ENCODE results near the gene ZNF536.

The ZNF536 gene

DNA sequence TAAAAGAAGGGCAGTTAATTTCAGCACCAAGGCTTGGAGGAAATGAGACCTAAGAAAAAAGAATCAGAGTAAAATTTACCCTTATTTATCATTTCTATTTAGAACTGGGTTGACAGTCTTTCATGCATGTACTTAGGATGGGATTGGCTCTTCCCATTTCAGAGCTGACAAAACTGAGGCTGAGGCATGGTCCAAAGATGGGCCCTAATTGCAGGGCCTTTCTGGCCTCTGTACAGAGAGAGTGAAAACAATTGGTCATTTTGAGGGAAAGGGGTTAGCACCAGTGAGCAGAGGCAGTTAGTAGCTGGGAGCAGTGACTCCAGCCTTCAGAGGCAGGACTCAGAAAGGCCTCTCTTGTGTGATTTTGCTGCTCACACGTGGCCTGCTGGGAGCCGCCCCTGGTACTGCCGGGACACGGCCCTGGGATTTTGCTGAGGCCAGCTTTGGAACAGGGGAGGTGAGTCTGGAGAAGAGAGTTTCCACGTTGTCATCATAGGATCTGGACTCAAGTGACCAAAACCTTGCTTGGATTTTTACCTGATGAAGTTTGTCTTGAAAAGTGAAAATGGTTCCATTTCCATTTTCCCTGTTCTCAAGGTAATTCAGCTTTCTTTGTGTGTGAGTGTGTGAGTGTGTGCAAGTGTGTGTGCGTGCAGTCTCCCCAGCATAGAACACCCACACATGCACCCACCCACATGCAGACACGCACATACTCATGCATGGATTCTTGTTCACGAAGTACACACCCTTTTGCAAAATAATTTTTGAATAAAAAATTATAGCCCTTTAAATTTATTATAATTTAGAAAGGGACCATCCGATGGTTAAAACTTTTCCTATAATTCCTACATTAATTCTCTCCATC is at the start of gene ZNF536:
ZNF536 (plus strand) TSS at position 425 of the 865 bp plus-strand sequence. CDS start 71,179 bp downstream, outside the sequence.
- TF ChIP-seq GATA3 (IDR thresholded peaks at IDR 0.05; ENCODE audit: low read depth, low read length) (no peak), GATA2 (IDR thresholded peaks at IDR 0.05; ENCODE audit: low read depth, low read length) (no peak)

DNA sequence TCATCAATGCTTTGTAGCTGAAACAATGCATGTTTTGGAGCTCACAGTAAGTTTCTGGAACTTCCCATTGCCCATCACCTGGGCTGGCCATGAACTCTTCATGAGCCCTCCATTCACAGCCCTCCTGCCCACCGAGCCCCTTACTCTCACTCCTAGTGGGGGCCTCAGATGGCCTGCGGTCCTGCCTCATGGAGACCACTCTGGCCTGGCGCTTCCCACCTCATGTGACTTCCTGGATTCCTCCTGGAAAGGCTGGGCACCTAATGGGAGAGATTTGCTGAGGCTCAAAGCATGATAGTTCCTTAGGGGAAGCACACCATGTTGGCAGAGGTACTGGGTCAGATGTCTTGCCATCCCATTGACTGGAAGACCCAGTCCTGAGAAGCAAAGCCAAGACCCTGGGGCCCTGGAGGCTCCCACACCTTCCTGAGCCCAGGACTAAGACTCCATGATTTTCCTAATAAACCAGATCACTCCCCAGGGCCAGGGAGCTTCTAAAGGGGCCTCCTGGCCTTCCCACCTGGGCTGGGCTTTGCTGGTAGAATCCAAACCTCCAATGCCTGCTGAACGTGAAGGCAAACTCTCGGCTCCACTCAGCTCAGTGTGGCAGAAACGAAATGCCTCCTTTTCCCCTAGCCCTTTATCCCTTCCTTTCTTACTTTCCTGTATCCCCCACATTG is 49.4 kb upstream of the ZNF536 start:
- TF ChIP-seq GATA2 (IDR thresholded peaks at IDR 0.05; ENCODE audit: low read depth, low read length), result no peak

DNA sequence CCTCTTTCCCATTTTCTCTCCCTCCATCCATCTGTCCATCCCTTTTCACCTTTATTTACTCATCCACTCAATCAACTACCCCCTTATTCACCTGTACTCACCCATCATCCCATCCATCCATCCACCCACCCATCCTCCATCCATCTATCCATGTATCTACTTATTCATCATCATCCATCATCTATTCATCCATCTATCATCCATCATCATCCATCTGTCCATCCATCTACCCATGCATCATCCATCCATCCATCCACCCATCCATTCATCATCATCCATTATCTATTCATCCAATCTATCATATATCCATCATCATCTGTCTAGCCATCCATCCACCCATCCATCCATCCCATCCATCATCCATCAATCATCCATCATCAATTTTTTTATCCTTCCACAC is 48.3 kb upstream of the ZNF536 start:
- TF ChIP-seq GATA2 (IDR thresholded peaks at IDR 0.05; ENCODE audit: low read depth, low read length) (no peak), GATA3 (IDR thresholded peaks at IDR 0.05; ENCODE audit: low read depth, low read length) (no peak)

DNA sequence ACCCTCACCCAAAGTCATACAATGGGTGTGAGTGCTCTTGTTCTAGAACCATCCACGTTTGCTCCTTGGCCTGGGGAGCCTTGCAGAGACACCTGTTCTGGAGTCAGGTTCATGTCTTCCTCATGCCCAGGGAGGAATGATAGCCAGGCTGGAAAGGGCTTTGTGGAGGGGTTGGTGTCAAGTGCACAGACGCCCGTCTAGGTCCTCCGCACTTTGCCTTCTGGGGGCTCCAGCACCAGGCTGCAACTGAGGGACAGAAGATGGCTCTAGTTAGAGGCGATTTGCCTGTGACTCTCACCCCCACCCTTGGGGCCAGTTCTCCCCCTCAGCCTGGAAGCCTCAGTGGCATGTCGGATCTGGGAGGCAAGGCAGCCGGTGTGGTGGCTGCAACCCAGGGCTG is 47.2 kb upstream of the ZNF536 start:
- TF ChIP-seq GATA3 (IDR thresholded peaks at IDR 0.05; ENCODE audit: low read depth, low read length) (no peak), GATA2 (IDR thresholded peaks at IDR 0.05; ENCODE audit: low read depth, low read length) (no peak)

DNA sequence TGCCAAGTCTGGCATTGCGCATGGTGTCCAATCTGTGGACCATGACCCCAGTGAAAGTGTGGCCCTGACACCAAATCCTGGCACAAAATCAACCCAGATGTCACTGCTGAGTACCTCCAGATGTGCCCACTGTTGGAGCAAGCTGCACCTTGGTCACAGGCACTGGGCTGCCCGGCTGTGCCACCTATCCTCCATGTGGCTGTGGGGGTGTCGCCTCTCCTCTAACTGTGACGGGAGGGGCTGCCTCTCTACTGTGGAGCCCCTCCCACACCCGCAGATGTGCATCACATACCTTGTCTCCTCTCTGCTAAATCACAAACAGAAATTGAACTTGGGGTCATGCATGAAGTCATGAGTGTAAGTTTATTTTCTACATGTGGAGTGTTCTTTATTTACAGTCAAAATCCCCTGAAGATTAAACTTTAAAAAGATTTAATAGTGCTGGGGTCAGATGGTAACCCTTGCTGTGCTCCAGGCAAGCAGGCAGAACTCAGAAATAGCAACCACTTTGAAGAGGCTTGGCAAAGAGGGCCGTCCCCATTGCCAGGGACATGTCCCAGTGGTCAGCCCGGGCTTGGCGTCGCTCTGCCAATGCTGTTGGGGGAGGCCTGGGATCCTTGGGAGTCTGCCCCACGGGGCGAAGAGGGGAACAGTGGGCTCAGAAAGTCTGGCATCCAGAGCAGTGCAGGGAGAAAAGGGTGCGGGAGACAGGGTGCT is 46.4 kb upstream of the ZNF536 start:
- TF ChIP-seq GATA3 (IDR thresholded peaks at IDR 0.05; ENCODE audit: low read depth, low read length) (no peak), GATA2 (IDR thresholded peaks at IDR 0.05; ENCODE audit: low read depth, low read length) (no peak)

DNA sequence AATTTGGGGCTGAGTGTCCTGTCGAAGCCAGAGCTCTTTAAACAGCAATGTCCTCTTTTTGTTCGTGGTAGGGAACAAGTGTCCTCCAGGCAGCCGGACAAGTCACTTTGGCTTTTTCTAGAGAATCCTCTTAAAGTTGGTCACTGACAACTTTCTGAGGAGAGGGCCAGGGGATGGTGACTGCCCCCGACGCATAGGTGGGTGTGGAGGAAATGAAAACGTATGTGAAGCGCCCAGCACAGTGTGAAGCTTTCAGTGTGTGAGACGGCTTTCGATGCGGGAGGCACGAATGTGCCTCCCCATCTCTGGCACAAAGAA is 45.8 kb upstream of the ZNF536 start:
- TF ChIP-seq GATA3 (IDR thresholded peaks at IDR 0.05; ENCODE audit: low read depth, low read length), result no peak
- TF ChIP-seq GATA2 (IDR thresholded peaks at IDR 0.05; ENCODE audit: low read depth, low read length), result no peak

DNA sequence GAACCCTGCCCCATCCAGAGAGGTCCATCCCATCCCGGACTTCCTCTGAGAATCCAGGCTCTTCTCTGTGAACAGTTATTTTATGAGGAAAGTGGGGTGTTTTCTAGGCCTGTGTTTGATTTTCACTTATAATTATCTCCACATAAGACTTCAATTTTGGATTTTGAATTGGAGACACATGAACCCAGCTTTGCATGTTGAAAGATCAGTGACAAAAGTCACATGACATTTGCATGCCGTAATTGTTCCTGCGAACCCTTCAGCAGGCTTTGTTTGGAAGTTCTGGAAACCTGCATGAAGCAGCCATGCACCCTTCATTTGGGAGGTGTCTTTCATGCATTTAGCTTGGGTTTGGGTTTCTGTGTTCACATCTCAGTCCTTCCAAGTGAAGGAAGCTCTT is 44.9 kb upstream of the ZNF536 start:
- TF ChIP-seq GATA3 (IDR thresholded peaks at IDR 0.05; ENCODE audit: low read depth, low read length), result no peak
- no peak for TF ChIP-seq GATA2 (IDR thresholded peaks at IDR 0.05; ENCODE audit: low read depth, low read length)

DNA sequence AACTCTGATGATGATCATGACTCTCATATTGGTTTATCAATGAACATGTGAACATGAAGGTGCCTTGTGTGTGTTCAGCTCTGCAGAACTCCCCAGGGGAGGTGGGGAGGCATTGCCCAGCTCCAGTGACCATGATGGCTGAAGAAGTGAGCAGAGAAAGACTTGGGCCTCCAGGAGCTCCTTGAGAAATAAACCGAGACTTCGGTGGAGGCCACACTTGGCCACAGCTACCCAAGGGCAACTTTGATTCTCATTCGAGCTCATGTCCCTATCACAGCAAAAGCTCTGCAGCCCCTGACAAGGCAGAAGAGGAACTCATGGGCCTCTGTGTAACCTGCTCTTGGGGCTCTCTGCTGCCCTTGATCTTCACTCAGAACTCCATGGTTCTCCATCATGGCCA is 44.1 kb upstream of the ZNF536 start:
- no peak for TF ChIP-seq GATA3 (IDR thresholded peaks at IDR 0.05; ENCODE audit: low read depth, low read length)
- no peak for TF ChIP-seq GATA2 (IDR thresholded peaks at IDR 0.05; ENCODE audit: low read depth, low read length)

DNA sequence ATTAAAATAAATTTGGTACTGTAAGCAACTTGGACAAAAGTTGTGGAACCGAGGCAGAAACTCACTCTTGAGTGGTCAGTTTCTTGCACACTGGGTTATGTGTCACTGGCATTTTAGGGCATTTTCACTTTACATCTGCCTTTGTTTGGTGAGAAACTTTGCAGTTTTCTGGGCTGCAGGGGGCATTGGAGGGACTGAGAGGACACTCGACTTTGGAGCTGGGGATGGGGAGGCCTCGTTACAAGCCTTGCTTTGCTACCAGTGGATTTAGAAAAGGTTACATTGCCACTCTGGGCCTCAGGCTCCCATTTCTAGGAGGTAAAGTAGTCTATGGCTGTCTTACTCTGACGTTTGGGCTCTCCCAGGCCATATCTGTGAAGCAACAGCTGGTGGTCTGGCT is 41.9 kb upstream of the ZNF536 start:
- TF ChIP-seq GATA2 (IDR thresholded peaks at IDR 0.05; ENCODE audit: low read depth, low read length), result no peak
- no peak for TF ChIP-seq GATA3 (IDR thresholded peaks at IDR 0.05; ENCODE audit: low read depth, low read length)

DNA sequence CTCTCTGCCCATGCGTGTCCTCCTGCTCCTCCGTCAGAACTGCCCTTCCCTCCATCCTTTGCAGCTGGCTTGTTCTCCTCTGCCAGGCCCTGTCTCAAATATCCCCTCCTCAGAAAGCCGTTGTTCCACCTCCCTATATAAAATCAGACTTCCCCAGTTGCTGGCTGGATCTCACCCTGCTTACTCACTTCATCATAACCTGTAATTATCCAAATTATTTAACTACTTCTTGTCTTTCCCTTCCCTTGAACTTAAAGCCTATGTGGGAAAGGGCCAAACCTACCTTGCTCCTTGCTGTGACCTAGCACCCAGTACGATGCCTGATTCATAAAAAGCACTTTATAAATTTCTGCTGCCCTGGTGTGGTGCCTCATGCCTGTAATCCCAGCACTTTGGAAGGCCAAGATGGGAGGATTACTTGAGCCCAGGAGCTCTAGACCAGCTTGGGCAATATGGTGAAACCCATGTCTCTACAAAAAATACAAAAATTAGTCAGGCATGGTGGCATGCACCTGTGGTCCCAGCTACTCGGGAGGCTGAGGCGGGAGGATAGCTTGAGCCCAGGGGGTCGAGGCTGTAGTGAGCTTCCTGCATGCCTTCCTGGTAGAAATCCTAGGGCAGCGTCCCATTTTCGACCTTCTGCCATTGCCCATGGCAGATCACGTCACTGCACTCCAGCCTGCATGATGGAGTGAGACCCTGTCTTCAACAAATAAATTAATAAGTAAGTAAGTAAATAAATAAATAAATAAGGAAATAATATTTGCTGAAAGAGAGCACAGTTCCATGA is 39.5 kb upstream of the ZNF536 start:
- TF ChIP-seq GATA3 (IDR thresholded peaks at IDR 0.05; ENCODE audit: low read depth, low read length), result no peak
- TF ChIP-seq GATA2 (IDR thresholded peaks at IDR 0.05; ENCODE audit: low read depth, low read length), result no peak

DNA sequence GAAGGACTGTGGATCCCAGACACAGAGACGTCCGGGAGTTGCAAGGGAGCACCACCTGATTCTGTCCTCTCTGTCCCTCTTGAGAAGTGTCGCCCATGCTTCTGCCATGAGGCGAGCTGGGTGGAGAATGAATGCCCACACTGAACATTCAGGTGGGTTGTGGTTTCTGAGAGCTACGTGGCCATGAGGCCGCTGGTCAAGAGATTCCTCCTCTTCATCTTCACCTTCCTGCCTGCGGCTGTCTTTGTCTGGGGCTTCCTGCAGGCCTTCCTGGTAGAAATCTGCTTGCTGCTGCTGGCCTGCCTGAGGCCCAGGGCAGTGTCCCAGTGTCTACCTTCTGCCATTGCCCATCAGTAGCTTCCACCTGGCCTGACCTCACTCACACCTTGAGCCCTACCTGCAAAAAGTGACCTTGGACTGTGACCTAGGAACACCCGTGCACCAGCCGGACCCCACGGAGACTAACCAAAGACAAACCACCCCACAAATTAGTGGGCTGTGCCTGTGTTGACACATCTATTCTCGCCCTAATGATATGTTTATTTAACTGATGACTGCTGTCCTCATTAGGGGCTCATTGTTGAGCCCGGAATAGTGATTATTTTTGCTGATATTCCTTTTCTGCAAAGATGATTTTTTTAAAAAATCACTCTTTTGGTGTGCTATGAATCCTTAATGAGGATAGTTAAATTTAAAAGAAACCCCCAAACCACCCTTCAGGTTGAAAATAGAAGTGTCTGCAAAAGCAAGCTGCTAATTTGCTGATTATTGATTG is 38.7 kb upstream of the ZNF536 start:
- TF ChIP-seq GATA2 (IDR thresholded peaks at IDR 0.05; ENCODE audit: low read depth, low read length) (no peak), GATA3 (IDR thresholded peaks at IDR 0.05; ENCODE audit: low read depth, low read length) (no peak)

DNA sequence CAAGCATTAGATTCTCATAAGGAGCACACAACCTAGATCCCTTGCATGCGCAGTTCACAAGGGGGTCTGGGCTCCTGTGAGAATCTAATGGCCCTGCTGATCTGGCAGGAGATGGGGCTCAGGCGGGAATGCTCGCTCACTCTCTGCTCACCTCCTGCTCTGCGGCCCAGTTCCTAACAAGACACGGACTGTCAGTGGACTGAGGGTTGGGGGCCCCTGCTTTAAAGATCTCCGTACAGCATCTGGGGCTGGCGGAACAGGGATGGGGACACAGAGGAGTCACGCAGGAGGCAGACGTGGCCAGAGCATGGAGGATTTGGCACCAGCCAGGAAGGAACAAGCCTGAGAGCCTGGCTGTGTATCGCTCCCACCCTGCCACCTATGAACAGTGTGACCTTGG is 37.3 kb upstream of the ZNF536 start:
- TF ChIP-seq GATA3 (IDR thresholded peaks at IDR 0.05; ENCODE audit: low read depth, low read length) (no peak), GATA2 (IDR thresholded peaks at IDR 0.05; ENCODE audit: low read depth, low read length) (no peak)

DNA sequence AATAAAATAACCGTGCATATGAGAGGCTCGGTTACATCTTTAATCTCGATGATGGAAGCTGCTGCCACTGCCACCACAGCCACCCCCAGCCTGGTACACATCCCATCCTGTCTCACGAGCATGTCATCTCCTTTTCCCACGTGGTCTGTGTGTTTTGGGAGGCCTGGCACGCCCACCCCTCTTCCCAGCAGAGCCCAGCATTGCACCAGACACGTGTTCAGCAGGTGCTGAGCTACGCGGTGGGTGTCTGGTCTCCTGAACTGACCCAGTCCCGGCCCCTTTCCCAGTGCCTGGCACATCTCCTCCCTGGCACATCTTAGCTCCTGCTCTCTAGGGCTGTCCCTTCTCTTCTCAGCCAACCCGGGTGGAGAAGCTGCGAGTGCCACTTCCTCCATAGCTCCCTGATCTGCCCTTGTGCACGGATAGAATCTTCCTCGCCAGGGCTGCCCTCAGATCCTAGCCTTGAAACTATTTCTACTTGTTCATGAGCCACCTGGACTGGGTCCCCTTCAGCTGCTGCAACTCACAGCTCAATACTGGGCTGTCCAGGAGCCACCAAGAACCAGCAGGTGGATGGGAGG is 36.8 kb upstream of the ZNF536 start:
- TF ChIP-seq GATA3 (IDR thresholded peaks at IDR 0.05; ENCODE audit: low read depth, low read length), result no peak

Data from SH-SY5Y (cell line).